OCI-LY3 (cell line): ENCODE data around the gene DENND1C.

ENCODE experiments used
- H2AFZ ChIP-seq: fragments of 200-600, 300-600 bp; shearing (Covaris generic); 2 replicates; pipeline ENCODE4 v1.6.0; 2014; ENCODE audit warnings: antibody characterized with exemption, low read depth, low read length
- H3K27ac ChIP-seq: fragments of 200-600, 300-600 bp; sonication (generic); 2 replicates; pipeline ENCODE4 v1.5.1; 2014; ENCODE audit warnings: mild to moderate bottlenecking, low read length, moderate library complexity, mixed read lengths
- H3K27me3 ChIP-seq: fragments of 200-600, 300-600 bp; sonication (generic); 2 replicates; pipeline ENCODE4 v1.6.1; 2014; ENCODE audit warnings: low read depth, low read length, mixed read lengths
- H3K36me3 ChIP-seq: fragments of 200-600, 300-600 bp; sonication (generic); replicated peaks from 2 replicates; pipeline ENCODE3; 2014; ENCODE audit warnings: low read depth, low read length, mixed read lengths
- H3K4me1 ChIP-seq: fragments of 300-600, 200-600 bp; sonication (generic); 2 replicates; pipeline ENCODE4 v1.6.1; 2014; ENCODE audit warnings: low read length, mixed read lengths
- H3K4me2 ChIP-seq: fragments of 200-600, 300-600 bp; sonication (generic); 2 replicates; pipeline ENCODE4 v1.6.1; 2014; ENCODE audit warnings: low read length, mixed read lengths
- H3K4me3 ChIP-seq: fragments of 300-600, 200-600 bp; sonication (generic); 2 replicates; pipeline ENCODE4 v1.5.1; 2014; ENCODE audit warnings: antibody characterized with exemption, mild to moderate bottlenecking, low read length, moderate library complexity
- H3K79me2 ChIP-seq: fragments of 300-600, 200-600 bp; shearing (Covaris generic); 2 replicates; pipeline ENCODE4 v1.6.1; 2014; ENCODE audit warnings: mild to moderate bottlenecking, low read length, mixed read lengths
- H3K9ac ChIP-seq: fragments of 300-600, 200-600 bp; shearing (Covaris generic); 2 replicates; pipeline ENCODE4 v1.6.0; 2014; ENCODE audit warnings: mild to moderate bottlenecking, low read length, moderate library complexity
- H3K9me3 ChIP-seq: fragments of 200-600, 300-600 bp; shearing (Covaris generic); 2 replicates; pipeline ENCODE4 v1.6.1; 2014; ENCODE audit warnings: low read length, mixed read lengths; ENCODE audit not compliant: insufficient read depth
- H4K20me1 ChIP-seq: fragments of 200-600, 300-600 bp; sonication (generic); 2 replicates; pipeline ENCODE4 v1.6.1; 2016; ENCODE audit warnings: low read length, mixed read lengths; ENCODE audit not compliant: insufficient read depth
- CTCF ChIP-seq: fragments of 200-600, 300-600 bp; sonication (generic); IDR thresholded peaks from 2 replicates; pipeline ENCODE4 v1.5.1; 2014; ENCODE audit warnings: antibody characterized with exemption, low read length, low read depth
- EZH2phosphoT487 ChIP-seq: fragments of 200-600 bp; shearing (Covaris generic); IDR thresholded peaks from 2 replicates; pipeline ENCODE4 v1.6.1; 2018; ENCODE audit warnings: antibody characterized with exemption, mixed run types, low read depth

The DENND1C gene

DNA sequence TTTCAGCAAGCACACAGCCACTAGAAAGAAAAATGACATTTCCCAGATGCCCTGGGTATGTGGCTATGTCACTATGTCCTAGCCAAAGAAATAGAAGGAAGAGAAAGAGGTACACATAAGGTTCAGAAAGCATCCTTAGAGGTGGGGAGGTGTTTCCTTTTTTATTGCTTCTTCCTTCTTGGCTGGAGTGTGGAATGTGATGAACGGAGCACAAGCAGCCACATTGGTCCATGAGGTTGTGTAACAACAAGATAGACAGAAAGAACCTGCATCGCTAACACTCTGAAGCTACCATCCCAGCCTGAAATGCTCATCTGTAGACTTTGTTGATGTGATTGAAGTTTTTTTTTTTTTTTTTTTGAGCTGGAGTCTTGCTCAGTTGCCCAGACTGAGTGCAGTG lies 28.7 kb downstream of the DENND1C start:
- H3K36me3 ChIP-seq = peaks cover 75% of the 10 kb centered on the region

GRCh38 chr19:6452223-6452614 lies 29.4 kb downstream of the DENND1C start:
- TF ChIP-seq CTCF = no peak
- no peak for TF ChIP-seq EZH2phosphoT487
- no peak overlapping the region for H2AFZ ChIP-seq
- peaks cover 18% of the 10 kb centered on the region; the same call in 1 of the 2 replicates for H3K9me3 ChIP-seq
- H3K27me3 ChIP-seq = no peaks in the 10 kb centered on the region
- no peak overlapping the region for H3K4me2 ChIP-seq
- H3K4me1 ChIP-seq = no peaks in the 10 kb centered on the region
- no peak overlapping the region for H3K4me3 ChIP-seq
- H3K79me2 ChIP-seq = peaks cover under 1% of the 10 kb centered on the region; the same call in 1 of the 2 replicates
- peaks cover 69% of the 10 kb centered on the region for H3K36me3 ChIP-seq
- H3K27ac ChIP-seq = no peak overlapping the region
- no peaks in the 10 kb centered on the region for H4K20me1 ChIP-seq
- no peak overlapping the region for H3K9ac ChIP-seq

More for the DNA sequence above, 28.7 kb downstream of the DENND1C start:
- Histone ChIP-seq H3K27ac (no peak overlapping the region), H3K9ac (no peak overlapping the region), H3K27me3 (no peaks in the 10 kb centered on the region), H2AFZ (no peak overlapping the region), H3K4me3 (no peak overlapping the region), H3K4me1 (peaks cover 4% of the 10 kb centered on the region), H4K20me1 (no peaks in the 10 kb centered on the region), H3K9me3 (peaks cover 18% of the 10 kb centered on the region; the same call in 1 of the 2 replicates), H3K4me2 (no peak overlapping the region), H3K79me2 (peaks cover 7% of the 10 kb centered on the region)
- no peak for TF ChIP-seq EZH2phosphoT487

DNA sequence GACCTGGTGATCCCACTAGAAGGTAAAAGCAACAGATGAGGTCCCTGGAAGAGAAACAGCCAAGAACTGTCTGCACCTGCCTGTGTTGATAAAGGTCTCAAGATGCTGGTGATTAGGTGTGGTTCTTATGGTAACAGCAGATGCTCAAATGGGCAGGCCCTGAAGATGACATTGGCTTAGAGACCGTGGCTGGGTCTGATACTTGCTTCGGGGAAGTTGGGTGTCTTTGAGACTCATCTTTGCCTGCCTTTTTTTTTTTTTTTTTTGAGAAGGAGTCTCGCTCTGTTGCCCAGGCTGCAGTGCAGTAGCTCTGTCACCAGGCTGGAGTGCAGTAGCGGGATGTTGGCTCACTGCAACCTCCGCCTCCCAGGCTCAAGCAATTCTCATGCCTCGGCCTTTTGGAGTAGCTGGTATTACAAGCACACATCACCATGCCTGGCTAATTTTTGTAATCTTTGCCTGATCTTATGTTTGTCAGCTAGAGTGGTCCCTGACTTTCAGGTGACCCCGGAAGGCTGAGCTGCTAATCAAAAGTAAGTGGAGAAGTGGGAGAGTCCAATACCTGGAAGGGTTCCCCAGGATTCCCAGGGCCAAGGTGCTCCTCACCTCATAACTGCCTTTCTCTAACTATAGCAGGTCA lies 29.9 kb downstream of the DENND1C start:
- H3K27ac ChIP-seq = no peak overlapping the region
- no peak overlapping the region for H3K4me2 ChIP-seq
- H4K20me1 ChIP-seq = no peaks in the 10 kb centered on the region
- H3K79me2 ChIP-seq = no peaks in the 10 kb centered on the region
- H3K4me3 ChIP-seq = no peak overlapping the region
- no peak for TF ChIP-seq EZH2phosphoT487
- TF ChIP-seq CTCF = no peak
- no peaks in the 10 kb centered on the region for H3K27me3 ChIP-seq
- H3K9ac ChIP-seq = no peak overlapping the region
- H3K4me1 ChIP-seq = no peaks in the 10 kb centered on the region
- peaks cover 67% of the 10 kb centered on the region for H3K36me3 ChIP-seq
- peaks cover 18% of the 10 kb centered on the region; the same call in 1 of the 2 replicates for H3K9me3 ChIP-seq
- no peak overlapping the region for H2AFZ ChIP-seq

GRCh38 chr19:6450166-6450565 lies 31.4 kb downstream of the DENND1C start:
- Histone ChIP-seq H3K4me2 (no peak overlapping the region), H2AFZ (no peak overlapping the region), H3K79me2 (no peaks in the 10 kb centered on the region), H3K9me3 (peaks cover 16% of the 10 kb centered on the region; the same call in 1 of the 2 replicates), H3K9ac (no peak overlapping the region), H3K36me3 (peaks cover 69% of the 10 kb centered on the region), H3K4me1 (no peaks in the 10 kb centered on the region), H3K27ac (no peak overlapping the region), H3K27me3 (no peaks in the 10 kb centered on the region), H3K4me3 (no peak overlapping the region), H4K20me1 (no peaks in the 10 kb centered on the region)
- TF ChIP-seq CTCF (no peak), EZH2phosphoT487 (no peak)
